Endodermal cell (in vitro differentiated cells): ENCODE results near the gene ARHGAP27. TPM values are rescaled to one million over a fixed set of nuclear protein-coding genes. Genes with fewer than 3 reads are reported as not detected.

ENCODE experiments used
- DNase-seq: peaks from one replicate; pipeline ENCODE4 v3.0.0-alpha.2; 2017
- H3K27ac ChIP-seq: 2 replicates; pipeline ENCODE4 v1.5.1; 2013; ENCODE audit warnings: mild to moderate bottlenecking, low read depth, low read length, moderate library complexity
- H3K27me3 ChIP-seq: 2 replicates; pipeline ENCODE4 v1.6.1; 2013; ENCODE audit warnings: mild to moderate bottlenecking, low read length, moderate library complexity; ENCODE audit not compliant: insufficient read depth, control insufficient read depth, poor library complexity, severe bottlenecking
- H3K36me3 ChIP-seq: 2 replicates; pipeline ENCODE4 v1.7.0; 2013; ENCODE audit warnings: mild to moderate bottlenecking, low read length, moderate library complexity; ENCODE audit not compliant: control insufficient read depth, insufficient read depth
- H3K4me1 ChIP-seq: one replicate; pipeline ENCODE4 v1.7.0; 2013; ENCODE audit warnings: low read length; ENCODE audit not compliant: control insufficient read depth, insufficient read depth
- H3K4me3 ChIP-seq: 2 replicates; pipeline ENCODE4 v1.5.1; 2013; ENCODE audit warnings: mild to moderate bottlenecking, low read length, moderate library complexity
- H3K9ac ChIP-seq: 2 replicates; pipeline ENCODE4 v1.6.1; 2013; ENCODE audit warnings: mild to moderate bottlenecking, low read length, moderate library complexity; ENCODE audit not compliant: poor library complexity, severe bottlenecking; ENCODE audit errors: extremely low read depth
- H3K9me3 ChIP-seq: 2 replicates; pipeline ENCODE4 v1.6.1; 2013; ENCODE audit warnings: mild to moderate bottlenecking, low read length, moderate library complexity; ENCODE audit not compliant: control insufficient read depth
- H3K27ac Mint-ChIP-seq: 2 replicates; pipeline ENCODE4 v1.8.0; 2020; ENCODE audit warnings: mixed read lengths
- H3K27me3 Mint-ChIP-seq: 2 replicates; pipeline ENCODE4 v1.8.0; 2021; ENCODE audit warnings: mild to moderate bottlenecking, mixed read lengths; ENCODE audit not compliant: insufficient read depth
- H3K36me3 Mint-ChIP-seq: 2 replicates; pipeline ENCODE4 v1.8.0; 2020; ENCODE audit warnings: low read depth, mixed read lengths
- H3K4me1 Mint-ChIP-seq: 2 replicates; pipeline ENCODE4 v1.8.0; 2020; ENCODE audit warnings: mixed read lengths
- H3K4me3 Mint-ChIP-seq: 2 replicates; pipeline ENCODE4 v1.8.0; 2020; ENCODE audit warnings: mild to moderate bottlenecking, moderate library complexity, mixed read lengths
- H3K9me3 Mint-ChIP-seq: 2 replicates; pipeline ENCODE4 v1.8.0; 2020; ENCODE audit warnings: mild to moderate bottlenecking, mixed read lengths
- WGBS, 2 experiments: methylation state at CpG; one replicate each; pipeline versions ENCODE4 v1.1.5 to v1.1.7; 2013; ENCODE audit warnings: missing lambda C conversion rate in 2 of 2, mixed read lengths in 1 of 2; ENCODE audit not compliant: insufficient coverage in 1 of 2, insufficient read length in 1 of 2; 5-methylcytosine and 5-hydroxymethylcytosine counted together
- total RNA-seq, 2 donors: library from RNA; stranded (reverse); fragmentation: NEBNext Ultra II Directional in 1 of 2; extraction: Animal tissue kit (Norgen Biotek cat#: 25700) in 1 of 2; gene quantifications; 2 replicates in 1 of 2; 3 replicates in 1 of 2; pipeline ENCODE4 v1.2.1, GENCODE V29; 2021
- TF ChIP-seq, protein P1 (sequence below): fragments of 200-600 bp; sonication (generic); conservative IDR thresholded peaks from 2 replicates; pipeline ENCODE4 v1.5.0; 2021; ENCODE audit warnings: antibody characterized with exemption, mild to moderate bottlenecking

The ARHGAP27 gene
- total RNA-seq, 2 donors from 2014 or later = 16.4 to 20.6 TPM

DNA sequence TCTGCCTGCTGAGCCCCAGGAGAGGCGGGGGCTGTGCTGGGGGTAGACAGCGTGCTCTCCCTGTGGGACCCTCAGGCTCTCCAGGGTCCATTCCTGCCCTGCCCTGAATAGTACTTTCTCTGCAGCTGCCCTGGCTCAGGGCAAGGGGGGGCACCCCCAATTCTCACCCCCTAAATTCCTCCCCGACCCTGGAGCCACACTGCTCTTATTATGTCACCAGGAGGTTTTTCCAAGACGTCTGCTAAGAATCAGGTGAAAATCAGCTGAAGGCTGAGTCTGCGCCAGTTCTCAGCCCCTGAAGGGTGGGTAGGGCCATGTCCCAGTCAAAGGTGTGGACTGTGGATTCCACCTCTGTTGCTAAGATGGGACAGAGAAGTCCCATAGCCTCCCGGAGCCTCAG, 66.0 kb downstream of the ARHGAP27 start:
- no peaks in the 10 kb centered on the region for H3K27me3 ChIP-seq
- Mint-ChIP-seq H3K27me3 (peaks cover 9% of the 10 kb centered on the region), H3K4me1 (peaks cover 7% of the 10 kb centered on the region), H3K9me3 (no peaks in the 10 kb centered on the region), H3K27ac (no peak overlapping the region), H3K36me3 (no peaks in the 10 kb centered on the region), H3K4me3 (no peak overlapping the region)
- H3K9me3 ChIP-seq = no peaks in the 10 kb centered on the region
- WGBS, 2 experiments = 91 to 92% methylated on average over 3 to 6 of the region's 6 CpGs
- TF ChIP-seq, protein P1, sequence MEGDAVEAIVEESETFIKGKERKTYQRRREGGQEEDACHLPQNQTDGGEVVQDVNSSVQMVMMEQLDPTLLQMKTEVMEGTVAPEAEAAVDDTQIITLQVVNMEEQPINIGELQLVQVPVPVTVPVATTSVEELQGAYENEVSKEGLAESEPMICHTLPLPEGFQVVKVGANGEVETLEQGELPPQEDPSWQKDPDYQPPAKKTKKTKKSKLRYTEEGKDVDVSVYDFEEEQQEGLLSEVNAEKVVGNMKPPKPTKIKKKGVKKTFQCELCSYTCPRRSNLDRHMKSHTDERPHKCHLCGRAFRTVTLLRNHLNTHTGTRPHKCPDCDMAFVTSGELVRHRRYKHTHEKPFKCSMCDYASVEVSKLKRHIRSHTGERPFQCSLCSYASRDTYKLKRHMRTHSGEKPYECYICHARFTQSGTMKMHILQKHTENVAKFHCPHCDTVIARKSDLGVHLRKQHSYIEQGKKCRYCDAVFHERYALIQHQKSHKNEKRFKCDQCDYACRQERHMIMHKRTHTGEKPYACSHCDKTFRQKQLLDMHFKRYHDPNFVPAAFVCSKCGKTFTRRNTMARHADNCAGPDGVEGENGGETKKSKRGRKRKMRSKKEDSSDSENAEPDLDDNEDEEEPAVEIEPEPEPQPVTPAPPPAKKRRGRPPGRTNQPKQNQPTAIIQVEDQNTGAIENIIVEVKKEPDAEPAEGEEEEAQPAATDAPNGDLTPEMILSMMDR = no peak
- H3K4me3 ChIP-seq = no peak overlapping the region
- no peaks in the 10 kb centered on the region for H3K4me1 ChIP-seq
- DNase-seq = peak; percentile 48
- no peak overlapping the region for H3K27ac ChIP-seq
- H3K9ac ChIP-seq = no peak overlapping the region
- H3K36me3 ChIP-seq = no peaks in the 10 kb centered on the region

DNA sequence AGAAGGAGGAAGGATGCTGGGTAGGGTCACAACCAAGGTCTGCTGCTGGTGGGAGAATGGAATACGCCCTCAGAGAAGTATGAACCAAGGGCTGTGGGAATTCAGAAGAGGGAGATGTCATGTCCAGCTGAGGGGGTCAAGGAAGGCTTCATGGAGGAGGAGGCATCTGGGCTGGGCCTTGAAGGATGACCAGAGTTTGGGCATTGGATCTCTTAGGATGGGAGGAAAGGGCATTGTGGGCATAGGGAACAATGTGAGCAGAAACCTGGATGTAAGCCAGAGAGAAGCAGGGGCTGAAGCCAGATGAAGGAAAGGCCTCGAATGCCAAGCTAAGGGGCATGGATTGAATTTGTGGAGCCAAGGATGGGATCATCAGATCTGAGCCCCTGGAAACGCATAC, 66.6 kb downstream of the ARHGAP27 start:
- WGBS, 2 experiments = 87 to 100% methylated on average over 1 to 3 of the region's 3 CpGs
- TF ChIP-seq, protein P1 = no peak
- Mint-ChIP-seq H3K27me3 (peaks cover 13% of the 10 kb centered on the region), H3K4me1 (peaks cover 7% of the 10 kb centered on the region), H3K4me3 (no peak overlapping the region), H3K36me3 (no peaks in the 10 kb centered on the region), H3K9me3 (no peaks in the 10 kb centered on the region), H3K27ac (no peak overlapping the region)
- peak; percentile 53 for DNase-seq
- Histone ChIP-seq H3K9ac (no peak overlapping the region), H3K27me3 (no peaks in the 10 kb centered on the region), H3K36me3 (no peaks in the 10 kb centered on the region), H3K4me3 (no peak overlapping the region), H3K27ac (no peak overlapping the region), H3K4me1 (no peaks in the 10 kb centered on the region), H3K9me3 (no peaks in the 10 kb centered on the region)

DNA sequence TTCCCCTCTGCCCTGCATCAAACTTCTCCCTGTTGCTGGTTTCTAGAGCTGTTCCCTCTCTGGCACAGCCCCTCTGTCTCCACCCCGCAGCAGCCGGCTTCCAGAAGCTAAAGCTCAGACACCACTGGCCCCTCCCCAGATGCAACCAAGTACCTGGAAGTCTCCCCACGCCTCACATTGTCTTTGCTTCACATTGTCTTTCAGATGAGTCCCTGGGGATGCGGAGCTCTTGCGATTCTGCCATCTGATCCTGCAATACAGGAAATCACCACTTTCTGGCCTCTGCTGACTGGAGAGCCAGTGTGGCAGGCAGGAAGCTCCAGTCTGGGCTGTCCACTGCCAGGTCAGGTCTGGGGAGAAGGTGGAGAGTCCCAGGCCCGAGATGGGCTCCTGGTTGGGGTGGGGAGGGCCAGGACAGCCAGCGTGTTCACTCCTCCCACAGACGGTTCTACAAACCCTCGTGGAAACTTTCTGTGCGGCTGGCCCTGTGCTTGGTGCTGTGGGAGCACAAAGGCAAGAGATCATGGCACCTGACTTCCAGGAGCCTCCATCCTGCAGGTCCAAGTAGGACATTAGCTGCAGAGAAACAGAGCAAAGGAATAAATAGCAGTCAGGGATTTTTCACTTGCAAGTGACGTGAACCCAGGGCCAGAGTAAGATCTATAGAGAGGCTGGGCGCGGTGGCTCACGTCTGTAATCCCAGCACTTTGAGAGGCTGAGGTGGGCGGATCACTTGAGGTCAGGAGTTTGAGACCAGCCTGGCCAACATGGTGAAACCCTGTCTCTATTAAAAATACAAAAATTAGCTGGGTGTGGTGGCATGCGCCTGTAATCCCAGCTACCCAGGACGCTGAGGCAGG, 67.9 kb downstream of the ARHGAP27 start:
- Histone ChIP-seq H3K9me3 (no peaks in the 10 kb centered on the region), H3K36me3 (no peaks in the 10 kb centered on the region), H3K27me3 (no peaks in the 10 kb centered on the region), H3K9ac (no peak overlapping the region), H3K4me1 (no peaks in the 10 kb centered on the region), H3K4me3 (no peak overlapping the region), H3K27ac (no peak overlapping the region)
- 55 to 68% methylated on average over 10 to 16 of the region's 17 CpGs for WGBS, 2 experiments
- TF ChIP-seq, protein P1 = peak; percentile 46
- Mint-ChIP-seq H3K9me3 (no peaks in the 10 kb centered on the region), H3K4me1 (peaks cover 7% of the 10 kb centered on the region), H3K36me3 (no peaks in the 10 kb centered on the region), H3K27me3 (peaks cover 13% of the 10 kb centered on the region), H3K27ac (peak overlapping the region; percentile 94), H3K4me3 (peak overlapping the region; percentile 5)
- peak; percentile 96 for DNase-seq
